Adrenal gland (tissue), 5 donors: Measurements from ENCODE around the gene ALCAM.

Experiments
- CTCF ChIP-seq, 6 experiments: fragments of 450-650 bp in 4 of 6; fragments of 200-600 bp in 2 of 6; sonication (generic) in 1 of 6; IDR thresholded peaks; 1 replicate in 5 of 6; 2 replicates in 1 of 6; pipeline versions ENCODE4 v1.5.1 to v1.8.0; 2016 to 2021; ENCODE audit warnings: antibody characterized with exemption in 6 of 6, mild to moderate bottlenecking in 2 of 6, moderate library complexity in 1 of 6
- POLR2A ChIP-seq, 2 donors: fragments of 450-650 bp; IDR thresholded peaks; one replicate each; pipeline ENCODE4 v1.6.1; 2017; ENCODE audit warnings: antibody characterized with exemption in 2 of 2, mild to moderate bottlenecking in 2 of 2, moderate library complexity in 1 of 2
- donor health status: DM: no; HTN: no; CAD: no.

- TF ChIP-seq CTCF (IDR thresholded peaks at IDR 0.05) (no peak), POLR2A (IDR thresholded peaks at IDR 0.05) (no peak)
These were observed 160.8 kb downstream of the ALCAM start for GRCh38 chr3:105527535-105527934.
